Fibroblast of skin of abdomen (primary cell): ENCODE data around the gene LLCFC1.
"Not testable (repeated sequence)": the region's sequence is repeated elsewhere in the genome, so short reads cannot be mapped to it uniquely, and the experiment has no call there.

Source experiments
- DNase-seq: peaks from one replicate; pipeline ENCODE4 v3.0.0-alpha.2; 2013

Gene LLCFC1

DNA sequence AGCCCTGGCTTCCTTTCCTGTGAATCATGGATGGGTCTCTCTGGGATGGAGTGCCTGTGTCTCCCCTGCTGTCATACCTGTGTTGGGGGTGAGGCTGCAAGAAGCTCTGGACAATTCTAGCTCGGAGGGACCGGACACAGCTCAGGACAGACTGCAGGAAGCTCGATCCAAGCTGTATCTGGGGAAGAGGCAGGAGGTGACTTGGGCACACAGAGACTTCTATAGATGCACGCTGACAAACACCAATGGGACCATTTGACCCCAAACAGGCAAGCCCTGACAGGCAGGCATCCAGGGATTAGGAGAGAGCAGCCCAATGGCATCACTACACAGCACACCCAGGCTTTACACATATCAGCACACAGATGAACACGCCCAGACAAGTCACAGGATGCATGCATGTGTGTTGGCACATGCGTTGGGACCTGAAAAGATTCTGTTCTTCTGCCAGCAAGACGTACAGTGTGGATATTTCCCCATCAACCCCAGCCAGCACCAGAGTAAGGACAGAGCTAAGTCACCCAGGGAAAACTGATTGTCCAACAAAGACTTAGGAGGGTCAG, 4.5 kb downstream of the LLCFC1 start:
- no peak for DNase-seq

GRCh38 chr7:142945001-142945400, 5.7 kb downstream of the LLCFC1 start:
- no peak for DNase-seq

GRCh38 chr7:142948603-142949002, 9.3 kb downstream of the LLCFC1 start:
- DNase-seq: no peak

DNA sequence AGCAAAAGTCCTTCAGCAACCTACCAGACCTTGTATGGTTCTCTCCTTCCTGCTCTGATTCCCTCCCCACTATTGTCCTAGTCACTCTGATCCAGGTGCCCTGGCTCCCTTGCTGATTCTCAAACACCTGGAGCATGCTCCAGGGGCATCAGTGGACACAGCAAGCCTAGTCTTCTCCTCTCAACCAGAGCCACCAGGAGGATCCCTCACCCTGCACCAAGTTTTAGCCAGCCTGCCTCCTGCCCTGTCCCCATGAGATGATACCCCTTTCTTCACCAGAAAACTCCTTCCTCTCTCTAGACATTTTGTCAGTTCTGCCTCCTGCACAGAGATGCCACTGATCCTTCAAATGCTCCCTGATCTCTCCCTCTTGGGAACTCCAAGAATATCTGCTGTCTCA, 11.0 kb downstream of the LLCFC1 start:
- DNase-seq: no peak

DNA sequence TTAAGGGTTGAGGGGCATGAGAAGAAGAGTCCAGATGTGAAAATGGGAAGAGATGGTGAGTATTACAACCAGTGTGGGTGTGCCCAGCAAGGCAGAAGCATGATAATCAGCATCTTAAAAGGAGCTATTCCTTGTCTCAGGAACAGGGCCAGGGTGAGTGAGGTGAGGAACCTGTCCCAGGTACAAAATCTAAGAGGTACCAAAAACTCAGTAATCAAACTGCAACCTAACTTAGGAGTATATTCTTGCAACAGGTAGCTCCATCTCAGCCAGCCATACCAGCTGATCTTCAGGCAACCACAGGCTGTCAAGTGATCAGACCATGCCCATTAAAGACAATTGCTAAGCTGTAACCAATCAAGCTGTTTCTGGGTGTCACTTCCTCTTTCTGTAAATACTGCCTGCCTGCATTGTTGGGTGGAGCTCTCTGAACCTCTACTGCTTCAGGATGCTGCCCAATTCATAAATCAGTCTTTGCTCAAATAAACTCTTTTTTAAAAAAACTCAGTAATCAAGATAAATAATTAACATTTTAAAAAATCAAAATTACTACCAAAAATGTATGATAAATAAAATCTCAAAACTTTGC, 15.5 kb downstream of the LLCFC1 start:
- no peak for DNase-seq

- DNase-seq: peak; percentile 13
Measured at GRCh38 chr7:142956951-142957623, 17.8 kb downstream of the LLCFC1 start.

DNA sequence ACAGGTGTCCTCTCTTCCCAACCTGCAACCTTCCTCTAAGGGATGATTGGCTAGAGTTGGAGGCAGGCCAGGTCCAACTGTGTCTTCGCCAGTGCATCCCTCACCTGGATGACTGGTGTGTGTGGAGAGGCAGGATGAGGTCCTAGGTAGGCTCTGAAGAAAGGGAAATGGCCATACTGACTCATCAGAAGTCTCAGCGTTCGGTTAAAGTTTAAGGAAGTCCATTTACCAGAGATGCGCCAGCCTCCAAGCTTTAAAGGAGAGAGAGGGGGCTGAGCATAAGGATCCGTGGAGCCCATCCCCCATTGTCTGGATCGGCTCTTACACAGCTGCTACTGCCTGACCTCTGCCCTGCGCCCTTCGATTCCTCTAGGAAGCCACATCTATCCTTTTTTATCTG, 18.4 kb downstream of the LLCFC1 start:
- no peak for DNase-seq

DNA sequence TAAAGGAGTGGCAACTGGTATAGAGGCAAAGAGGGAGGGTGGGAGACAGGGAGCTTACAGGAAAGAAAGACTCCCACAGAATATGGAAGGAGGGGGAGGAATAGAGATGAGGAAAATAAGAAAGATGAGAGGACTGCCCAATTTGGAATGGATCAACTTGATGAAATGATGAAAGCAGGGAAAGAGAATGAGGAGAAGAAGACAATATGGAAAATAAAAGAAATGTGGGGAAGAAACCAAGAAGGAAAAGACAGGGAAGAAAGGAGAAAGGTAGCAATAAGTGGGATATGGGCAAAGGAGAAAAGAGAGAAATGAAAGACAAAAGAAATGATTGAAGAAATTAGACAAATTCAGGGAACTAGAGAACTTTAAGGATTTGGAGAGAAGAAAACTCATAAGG, 19.9 kb downstream of the LLCFC1 start:
- no peak for DNase-seq

GRCh38 chr7:142960955-142961512, 21.8 kb downstream of the LLCFC1 start:
- no peak for DNase-seq

DNA sequence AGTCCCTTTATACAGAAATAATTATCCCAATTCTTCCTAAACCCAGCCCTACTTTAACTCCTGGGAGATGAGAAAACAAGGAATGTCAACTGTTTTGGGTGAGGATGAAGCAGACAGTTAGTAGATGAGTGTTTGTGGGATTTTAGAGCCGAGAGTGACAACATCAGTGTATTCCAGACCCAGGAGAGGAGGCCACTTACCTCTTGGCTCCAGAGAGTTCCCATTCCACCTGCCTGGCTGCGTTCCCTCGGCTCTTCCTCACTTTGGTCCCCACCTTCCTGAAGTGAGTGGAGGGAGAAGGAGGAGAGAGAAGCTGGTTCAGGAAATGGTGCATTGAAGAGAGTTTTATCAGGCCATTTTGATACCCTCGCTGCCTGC, 22.3 kb downstream of the LLCFC1 start:
- DNase-seq: no peak

DNA sequence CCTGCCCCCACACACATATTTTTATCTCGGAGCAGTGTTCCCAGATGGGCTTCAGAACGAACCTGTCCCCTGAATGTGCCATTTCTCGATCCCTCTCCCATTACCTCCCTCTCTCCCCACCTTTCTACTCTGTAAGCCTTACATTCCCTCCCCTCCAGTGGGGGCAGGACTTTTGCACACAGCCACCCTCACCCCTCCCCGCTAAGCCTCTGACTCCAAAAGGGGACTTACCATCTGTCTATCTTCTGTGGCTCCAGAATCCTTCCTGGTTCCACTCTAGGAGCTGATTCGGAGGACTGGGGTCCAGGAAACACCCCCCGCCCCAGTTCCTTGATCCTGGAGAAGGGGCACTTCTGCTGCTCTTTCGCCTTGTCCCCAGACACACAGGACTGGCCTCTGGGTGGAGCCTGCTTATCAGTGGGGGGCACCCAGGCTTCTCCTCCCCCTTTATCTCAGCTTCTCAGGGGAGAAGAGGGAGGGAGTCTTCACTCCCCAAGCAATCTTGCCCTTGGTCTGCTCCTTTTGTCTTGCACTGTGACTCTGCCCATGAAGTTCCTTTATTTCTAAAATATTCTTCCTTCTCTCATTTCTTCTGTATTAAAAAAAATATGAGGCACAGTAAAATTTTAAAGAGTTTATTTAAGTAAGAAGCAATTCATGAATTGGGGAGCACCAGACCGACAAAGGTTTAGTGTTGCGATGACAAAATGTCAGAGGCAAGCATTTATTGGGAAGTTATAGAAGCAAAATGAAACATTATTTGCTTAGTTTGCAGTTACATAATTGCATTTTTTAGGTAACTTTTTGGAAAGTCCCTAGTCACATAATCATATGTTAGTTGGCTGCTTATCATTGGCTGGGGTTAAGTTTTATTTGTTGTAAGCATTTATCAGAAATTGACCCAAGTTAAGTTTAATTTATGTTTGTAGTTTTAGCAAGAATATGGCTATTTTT, 23.0 kb downstream of the LLCFC1 start, which contains the start of gene KEL:
KEL (minus strand) TSS at position 391 of the 954 bp plus-strand sequence; CDS start at position 234, 157 bp downstream.
- DNase-seq: no peak

GRCh38 chr7:142962991-142963390, 23.7 kb downstream of the LLCFC1 start:
- no peak for DNase-seq

- DNase-seq: no peak
Measured at GRCh38 chr7:142963993-142964392, 24.7 kb downstream of the LLCFC1 start.

- DNase-seq: no peak
Measured at GRCh38 chr7:142964502-142965246, 25.4 kb downstream of the LLCFC1 start.

- no peak for DNase-seq
Measured at GRCh38 chr7:142968229-142968628, 28.9 kb downstream of the LLCFC1 start.

- DNase-seq: no peak
Measured at GRCh38 chr7:142969183-142969582, 29.9 kb downstream of the LLCFC1 start.

DNA sequence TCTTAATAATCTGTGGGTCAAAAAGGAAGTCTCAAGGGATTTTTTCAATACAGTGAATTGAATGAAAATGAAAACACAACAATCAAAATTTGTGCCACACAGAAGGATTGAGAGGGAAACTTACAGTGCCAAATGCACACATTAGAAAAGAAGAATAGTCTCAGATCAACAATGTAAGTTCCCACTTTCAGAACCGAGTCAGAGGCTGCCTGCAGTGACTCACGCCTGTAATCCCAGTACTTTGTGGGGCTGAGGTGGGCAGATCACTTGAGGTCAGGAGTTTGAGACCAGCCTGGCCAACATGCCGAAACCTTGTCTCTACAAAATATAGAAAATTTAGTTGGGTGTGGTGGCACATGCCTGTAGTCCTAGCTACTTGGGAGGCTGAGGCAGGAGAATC, 35.3 kb downstream of the LLCFC1 start:
- DNase-seq: no peak

GRCh38 chr7:142978402-142978801, 39.1 kb downstream of the LLCFC1 start:
- not testable (repeated sequence) for DNase-seq

GRCh38 chr7:142983825-142984224, 44.5 kb downstream of the LLCFC1 start:
- DNase-seq: no peak

DNA sequence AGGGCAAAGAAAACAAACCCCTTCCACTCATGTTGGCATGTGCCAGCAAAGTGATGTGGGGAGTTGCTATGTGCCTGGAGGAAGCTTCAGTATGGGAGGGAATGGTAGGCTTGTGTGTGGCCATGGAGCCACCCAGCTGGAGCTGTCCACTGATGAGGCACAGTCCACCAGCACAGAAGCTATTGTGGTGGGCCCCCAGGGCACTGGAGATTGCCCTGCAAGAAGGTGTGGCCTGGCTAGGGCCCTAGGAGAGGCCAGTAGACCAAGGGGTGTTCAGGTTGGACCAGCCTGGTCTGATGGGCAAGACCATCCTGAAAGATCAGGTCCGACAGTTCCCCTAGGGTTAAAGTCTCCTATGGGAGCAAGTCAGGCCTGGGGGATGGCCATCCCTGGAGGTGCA, 45.0 kb downstream of the LLCFC1 start:
- no peak for DNase-seq
